ENCODE results near the gene GRK4.

GRCh38 chr4:3007724-3008123 lies 44.4 kb downstream of the GRK4 start:
- TF ChIP-seq POLR2AphosphoS5 (IDR thresholded peaks at IDR 0.05; ENCODE audit: low read depth, low read length) (no peak), POLR2A (IDR thresholded peaks at IDR 0.05; ENCODE audit: low read depth, low read length) (no peak), TAF1 (IDR thresholded peaks at IDR 0.05; ENCODE audit: low read depth, low read length) (no peak)
